ENCODE results near the gene TADA2A. TPM values are rescaled to one million over a fixed set of nuclear protein-coding genes. Genes with fewer than 3 reads are reported as not detected.
A peak's percentile ranks its signal among the peaks of the same experiment; 100 is the strongest.
"Not testable (repeated sequence)": the region's sequence is repeated elsewhere in the genome, so short reads cannot be mapped to it uniquely, and the experiment has no call there.

TADA2A gene
- polyA plus RNA-seq, 4 donors = 16.6 to 28.8 (median 21.6) TPM

DNA sequence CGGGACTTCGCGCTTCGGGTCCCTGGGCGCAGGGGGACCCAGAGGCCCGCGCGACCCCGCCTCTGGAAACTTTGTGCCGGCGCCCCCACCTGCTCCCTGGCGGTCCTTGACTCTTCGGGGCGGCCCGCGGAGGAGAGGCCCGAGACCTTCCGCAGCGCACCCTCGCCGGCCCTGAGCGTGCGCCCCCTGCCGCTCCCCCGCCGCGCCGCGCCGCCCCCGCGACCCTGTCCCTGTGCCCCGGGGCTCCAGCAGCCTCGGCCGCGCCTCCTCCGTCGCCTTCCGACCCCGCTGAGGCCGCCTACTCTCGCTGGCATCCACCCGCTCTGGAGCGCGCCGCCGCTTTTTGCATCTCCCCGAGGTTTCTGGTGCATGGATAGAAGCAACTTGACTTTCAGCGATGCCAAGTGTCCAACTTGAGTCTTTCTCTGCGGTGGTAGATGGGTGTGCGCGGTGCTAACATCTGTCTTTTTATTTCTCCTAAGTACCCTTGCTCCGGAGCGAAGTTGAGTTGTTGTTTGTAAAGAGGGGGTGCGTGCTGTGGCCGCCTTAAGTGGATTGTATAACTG, 83.4 kb downstream of the TADA2A start:
- peak in 1 of 4 donors; percentile 42 for DNase-seq (ENCODE audit: low read depth in 4 of 4, low spot score in 3 of 4)

DNA sequence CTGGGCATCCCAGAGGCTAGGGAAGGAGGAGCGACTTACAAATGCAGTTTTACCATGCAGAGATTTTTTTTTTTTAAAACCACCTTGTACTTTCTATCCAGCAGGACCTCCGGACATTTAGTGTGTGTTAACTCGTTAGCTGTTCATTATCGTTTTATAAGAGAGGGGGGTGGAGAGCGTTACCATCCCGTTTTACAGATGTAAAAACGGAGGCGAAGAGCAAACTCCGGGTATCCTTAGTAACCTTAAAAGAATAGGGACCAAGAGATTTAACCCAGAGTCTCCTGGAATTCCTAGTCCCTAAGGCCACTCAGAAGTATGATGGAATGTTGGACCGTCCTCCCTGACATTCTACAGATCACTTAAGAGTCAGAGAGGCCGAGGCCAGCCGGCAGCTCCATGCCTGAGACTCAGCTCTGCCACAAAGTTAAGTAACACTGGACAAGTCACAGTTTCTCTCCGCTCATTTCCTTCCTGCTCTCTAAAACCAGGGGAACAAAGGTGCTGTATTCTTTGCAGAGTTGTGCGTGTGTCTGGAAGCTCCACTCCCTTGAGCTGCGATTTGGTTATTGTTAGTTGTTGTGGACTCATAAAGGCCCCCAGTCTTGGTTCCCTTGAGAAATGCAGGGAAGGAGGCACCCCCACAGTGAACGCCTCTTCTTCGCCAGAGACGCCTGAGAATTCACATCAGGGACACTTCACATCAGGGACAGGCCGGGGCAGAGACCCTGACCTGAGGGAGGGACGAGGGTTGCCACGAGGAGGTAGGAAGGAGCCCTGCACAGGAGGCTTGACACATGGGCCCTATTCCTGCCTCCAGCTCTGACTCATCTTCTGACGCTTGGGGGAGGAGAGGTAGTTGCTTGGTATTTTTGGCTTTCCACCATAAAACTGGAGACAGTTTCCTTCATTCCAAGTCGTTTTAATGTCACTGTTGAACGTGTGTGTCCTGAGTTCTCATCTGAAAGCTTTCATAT, 84.2 kb downstream of the TADA2A start:
- no peak for DNase-seq (ENCODE audit: low read depth in 4 of 4, low spot score in 3 of 4)

DNA sequence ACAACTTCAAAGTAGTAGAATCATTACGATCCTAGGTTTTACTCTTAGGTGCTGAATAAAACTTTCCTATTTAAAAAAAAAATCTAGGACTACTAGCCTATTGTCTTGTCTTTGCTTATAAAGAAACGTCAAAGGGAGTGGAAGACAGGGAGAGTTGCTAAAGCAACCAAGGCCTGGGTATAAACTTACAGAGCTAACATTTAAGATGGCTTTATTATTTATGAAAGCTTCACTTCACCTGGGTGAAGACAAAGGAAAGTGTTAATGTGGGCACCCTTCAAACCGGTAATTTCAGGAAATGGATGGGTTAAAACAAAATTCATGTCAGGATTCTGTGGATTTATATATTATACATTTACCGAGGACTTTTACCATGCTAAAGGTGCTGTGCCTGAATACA, 85.5 kb downstream of the TADA2A start:
- DNase-seq (ENCODE audit: low read depth in 4 of 4, low spot score in 3 of 4) = no peak

DNA sequence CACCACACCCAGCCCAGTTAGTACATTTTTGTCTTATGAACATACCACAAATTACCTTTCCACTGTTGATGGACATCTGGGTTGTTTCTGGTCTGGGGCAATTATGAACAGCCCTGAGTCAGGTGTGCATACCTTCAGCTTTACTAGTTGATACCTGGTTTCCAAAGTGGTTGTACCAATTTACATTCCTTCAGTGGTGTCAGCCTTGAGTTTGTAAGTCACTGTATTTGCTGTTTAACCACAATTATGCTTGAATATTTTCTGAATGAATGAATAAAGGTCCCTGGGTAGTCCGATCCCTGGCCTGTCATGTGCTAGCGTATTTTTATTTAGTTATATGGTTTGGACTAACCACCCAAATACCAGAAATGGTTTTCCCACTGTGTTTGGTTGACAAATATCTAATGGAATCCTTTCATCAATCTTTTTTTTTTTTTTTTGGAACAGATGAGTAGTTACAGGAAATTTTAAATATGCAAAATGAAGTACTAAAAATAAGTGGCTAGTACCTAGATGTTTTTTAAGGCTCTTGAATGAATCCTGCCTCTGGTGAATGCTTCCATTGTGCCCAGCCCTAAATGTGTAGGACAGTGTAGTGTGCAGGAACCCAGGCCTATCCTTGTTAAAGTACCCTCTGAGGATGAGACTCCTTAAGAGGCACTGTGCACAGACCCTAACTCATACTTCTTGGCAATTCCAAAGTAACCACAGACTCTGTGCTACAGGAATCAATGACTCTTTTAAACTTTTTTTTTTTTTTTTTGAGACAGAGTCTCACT, 86.8 kb downstream of the TADA2A start:
- no peak for DNase-seq (ENCODE audit: low read depth in 4 of 4, low spot score in 3 of 4)

DNA sequence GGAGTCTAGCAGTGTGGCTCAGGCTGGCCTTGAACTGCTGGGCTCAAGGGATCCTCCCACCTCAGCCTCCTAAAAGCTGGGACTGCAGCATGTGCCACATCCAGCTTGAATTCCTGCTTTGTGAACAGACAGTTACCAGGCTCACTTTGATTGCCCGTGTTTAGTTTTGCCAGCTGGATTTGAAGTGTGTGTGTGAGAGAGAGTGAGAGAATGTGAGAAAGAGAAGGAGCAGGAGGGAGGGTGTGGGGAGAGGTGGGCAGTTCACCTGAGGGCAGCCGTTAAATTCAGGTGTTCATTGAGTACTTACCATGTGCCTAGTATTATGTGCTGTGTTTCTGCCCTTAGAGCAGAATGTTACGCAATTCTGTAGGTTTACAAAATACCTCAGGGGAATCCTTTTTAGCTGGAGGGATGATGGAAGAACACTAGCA, 87.7 kb downstream of the TADA2A start:
- no peak for DNase-seq (ENCODE audit: low read depth in 4 of 4, low spot score in 3 of 4)

DNA sequence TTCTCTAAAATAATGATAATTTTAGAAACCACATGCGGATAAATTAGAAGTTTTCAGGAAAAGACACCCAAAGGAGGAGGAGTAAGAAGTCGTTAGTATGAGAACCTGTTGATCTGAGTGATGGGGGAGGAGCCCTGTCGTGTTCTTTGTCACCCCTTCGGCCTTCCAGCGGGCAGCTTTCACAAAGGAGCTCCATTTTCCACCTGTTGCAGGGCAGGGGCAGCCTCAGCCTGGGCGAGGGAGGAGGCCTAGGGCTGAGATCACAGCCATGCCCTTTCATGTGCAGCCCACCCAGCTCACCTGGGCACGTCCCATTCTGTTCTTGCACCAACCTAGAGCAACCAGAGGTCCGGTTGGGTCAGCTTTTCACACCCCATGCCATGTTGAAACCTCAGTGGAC, 88.3 kb downstream of the TADA2A start:
- DNase-seq (ENCODE audit: low read depth in 4 of 4, low spot score in 3 of 4) = no peak

DNA sequence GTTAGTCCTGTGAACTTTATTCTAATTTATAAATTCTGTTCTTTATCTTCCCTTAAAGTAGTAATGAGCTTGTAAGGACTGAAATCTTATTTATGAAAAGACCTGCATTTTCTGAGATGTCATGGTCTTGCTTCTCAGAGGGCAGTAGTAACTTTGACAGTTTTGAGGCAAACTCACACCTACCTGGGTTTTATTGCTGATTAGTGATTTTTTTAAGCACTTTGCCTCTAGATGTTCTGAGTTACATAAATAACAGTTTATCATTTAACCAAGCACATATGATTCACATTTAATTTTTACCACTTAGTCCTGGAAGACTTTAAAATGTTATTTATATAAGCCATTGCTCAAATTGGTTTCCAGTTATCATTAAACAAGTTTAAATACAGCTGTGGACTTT, 93.7 kb downstream of the TADA2A start:
- DNase-seq (ENCODE audit: low read depth in 4 of 4, low spot score in 3 of 4) = no peak

DNA sequence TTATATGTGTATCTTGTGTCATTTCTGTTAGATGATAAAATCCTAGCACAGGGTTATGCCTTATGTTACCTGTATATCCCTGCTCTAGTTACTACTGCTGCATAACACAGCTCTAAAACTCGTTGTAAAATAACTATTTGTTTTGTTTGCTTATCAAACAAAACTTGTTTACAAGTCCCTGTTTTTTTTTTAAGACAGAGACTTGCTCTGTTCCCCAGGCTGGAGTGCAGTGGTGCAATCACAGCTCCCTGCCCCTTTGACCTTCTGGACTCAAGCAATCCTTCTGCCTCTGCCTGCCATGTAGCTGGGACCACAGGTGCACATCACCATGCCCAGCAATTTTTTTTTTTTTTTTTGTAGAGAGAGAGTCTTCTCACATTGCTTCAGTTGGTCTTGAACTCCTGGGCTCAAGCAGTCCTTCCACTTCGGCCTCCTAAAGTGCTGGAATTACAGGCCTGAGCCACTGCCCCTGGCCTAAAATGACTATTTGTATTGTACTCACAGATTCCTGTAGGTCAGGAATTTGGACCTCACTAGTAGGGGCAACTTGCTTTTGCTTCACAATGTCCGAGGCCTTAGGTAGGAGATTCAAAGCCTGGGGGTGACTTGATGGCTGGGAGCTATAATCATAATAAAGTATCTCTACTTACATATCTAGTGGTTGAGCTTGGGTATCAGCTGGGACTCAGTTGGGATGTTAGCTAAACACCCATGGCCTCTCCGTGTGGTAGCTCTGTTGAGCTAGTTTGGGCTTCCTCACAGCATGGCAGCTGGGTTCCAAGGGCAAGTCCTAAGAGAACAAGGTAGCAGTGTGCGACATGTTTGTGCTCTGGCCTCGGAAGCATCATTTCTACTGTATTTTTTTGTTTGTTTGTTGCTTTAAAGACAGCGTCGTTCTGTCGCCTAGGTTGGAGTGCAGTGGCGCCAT, 95.6 kb downstream of the TADA2A start:
- no peak for DNase-seq (ENCODE audit: low read depth in 4 of 4, low spot score in 3 of 4)

DNA sequence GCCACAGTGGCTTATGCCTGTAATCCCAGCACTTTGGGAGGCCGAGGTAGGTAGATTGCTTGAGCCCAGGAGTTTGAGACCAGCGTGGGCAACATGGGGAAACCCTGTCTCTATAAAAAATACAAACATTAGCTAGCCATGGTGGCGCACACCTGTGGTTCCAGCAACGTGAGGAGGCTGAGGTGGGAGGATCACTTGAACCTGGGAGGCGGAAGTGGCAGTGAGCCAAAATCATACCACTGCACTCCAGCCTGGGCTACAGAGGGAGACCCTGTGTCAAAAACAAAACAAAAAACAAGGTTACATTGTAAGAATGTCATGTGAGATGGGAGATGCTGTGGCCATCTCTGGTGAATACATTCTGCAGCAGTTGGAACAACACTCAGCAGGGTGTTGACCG, 96.5 kb downstream of the TADA2A start:
- no peak for DNase-seq (ENCODE audit: low read depth in 4 of 4, low spot score in 3 of 4)

DNA sequence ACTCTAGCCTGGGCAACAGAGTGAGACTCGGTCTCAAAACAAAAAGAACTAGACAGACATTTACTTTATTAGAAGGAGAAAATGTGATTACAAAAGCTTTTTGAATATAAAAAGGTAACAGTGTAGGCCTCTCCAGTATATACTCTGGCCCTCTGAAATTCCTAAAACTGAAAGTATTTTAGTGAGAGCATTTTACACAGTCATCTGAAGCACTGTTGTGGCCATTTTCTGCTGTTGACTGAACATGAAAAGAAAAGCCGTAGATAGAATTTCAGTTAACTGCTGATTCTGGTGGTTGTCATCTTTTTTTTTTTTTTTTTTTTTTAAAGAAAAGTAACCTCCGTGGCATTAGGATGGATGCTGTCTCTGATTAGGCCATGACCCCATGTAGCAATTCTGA, 98.6 kb downstream of the TADA2A start:
- DNase-seq (ENCODE audit: low read depth in 4 of 4, low spot score in 3 of 4) = no peak

DNA sequence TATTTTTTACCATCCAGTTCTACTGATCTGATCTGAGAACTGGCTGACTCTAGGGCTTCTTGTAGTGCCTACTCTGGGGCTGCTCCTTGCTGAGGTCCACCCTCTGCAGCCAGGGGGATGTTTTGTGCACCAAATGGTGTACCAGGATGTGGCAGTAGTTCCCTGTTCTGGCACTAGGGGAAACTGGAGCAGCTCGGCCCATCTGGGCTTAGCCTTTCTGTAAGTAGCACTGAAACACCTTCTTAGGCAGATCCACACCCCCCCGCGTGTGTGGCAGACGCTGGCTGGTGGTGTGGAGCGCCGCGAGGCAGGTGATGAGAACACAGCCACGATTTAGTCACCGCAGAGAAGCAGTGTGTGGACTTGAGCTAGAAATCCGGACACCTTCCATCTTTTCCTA, 100.0 kb downstream of the TADA2A start:
- no peak for DNase-seq (ENCODE audit: low read depth in 4 of 4, low spot score in 3 of 4)

DNA sequence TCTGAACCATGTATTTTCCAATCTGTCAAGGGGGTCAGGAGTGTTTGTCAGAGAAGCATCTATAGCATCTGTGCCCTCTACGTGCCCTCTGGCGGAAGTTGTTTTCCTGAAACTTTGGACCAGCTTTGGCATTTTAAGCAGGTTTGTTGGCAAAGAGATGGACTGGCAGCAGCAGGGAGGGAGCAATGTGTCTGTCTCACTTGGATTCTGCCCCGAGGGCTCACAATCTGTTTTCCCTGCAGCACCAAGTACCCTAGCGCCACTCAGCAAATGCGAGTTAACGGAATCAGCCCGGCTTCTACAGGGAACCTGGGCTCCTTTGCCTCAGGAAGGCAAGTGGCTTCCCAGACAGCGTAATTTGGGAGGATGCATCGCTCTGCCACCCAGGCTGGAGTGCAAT, 100.4 kb downstream of the TADA2A start:
- DNase-seq (ENCODE audit: low read depth in 4 of 4, low spot score in 3 of 4) = no peak

DNA sequence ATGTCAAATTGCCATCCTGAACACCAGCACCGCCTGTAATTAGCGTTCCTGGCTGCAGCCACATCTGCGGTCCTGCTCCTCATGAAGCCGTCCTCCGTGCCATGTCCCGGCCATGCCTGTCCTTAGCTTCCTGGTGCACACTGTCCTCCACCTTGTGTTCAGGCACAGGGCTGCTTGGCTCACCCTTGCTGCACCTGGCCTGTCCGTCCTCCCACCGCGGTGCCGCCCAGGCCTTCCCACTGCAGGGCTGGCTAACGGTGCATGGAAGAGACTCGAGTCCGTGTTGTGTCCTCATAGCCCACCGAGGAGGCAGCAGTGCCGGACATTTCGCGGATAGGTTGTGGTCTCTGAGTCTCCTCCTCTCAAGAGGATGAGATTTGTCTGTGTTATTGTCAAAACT, 103.4 kb downstream of the TADA2A start:
- no peak for DNase-seq (ENCODE audit: low read depth in 4 of 4, low spot score in 3 of 4)

DNA sequence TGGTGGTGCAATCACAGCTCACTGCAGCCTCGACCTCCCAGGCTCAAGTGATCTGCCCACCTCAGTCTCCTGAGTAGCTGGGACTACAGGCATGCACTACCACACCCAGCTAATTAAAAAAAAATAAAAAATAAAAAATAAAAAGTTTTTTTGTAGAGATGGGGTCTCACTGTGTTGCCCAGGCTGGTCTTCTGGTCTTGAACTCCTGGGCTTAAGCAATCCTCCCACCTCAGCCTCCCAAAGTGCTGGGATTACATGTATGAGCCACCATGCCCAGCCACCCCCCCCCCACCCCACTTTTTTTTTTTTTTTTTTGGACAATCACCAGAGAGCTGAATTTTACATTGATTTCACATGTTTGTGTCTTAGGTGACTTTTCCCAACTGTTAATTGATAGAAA, 105.0 kb downstream of the TADA2A start:
- DNase-seq (ENCODE audit: low read depth in 4 of 4, low spot score in 3 of 4) = not testable (repeated sequence)

DNA sequence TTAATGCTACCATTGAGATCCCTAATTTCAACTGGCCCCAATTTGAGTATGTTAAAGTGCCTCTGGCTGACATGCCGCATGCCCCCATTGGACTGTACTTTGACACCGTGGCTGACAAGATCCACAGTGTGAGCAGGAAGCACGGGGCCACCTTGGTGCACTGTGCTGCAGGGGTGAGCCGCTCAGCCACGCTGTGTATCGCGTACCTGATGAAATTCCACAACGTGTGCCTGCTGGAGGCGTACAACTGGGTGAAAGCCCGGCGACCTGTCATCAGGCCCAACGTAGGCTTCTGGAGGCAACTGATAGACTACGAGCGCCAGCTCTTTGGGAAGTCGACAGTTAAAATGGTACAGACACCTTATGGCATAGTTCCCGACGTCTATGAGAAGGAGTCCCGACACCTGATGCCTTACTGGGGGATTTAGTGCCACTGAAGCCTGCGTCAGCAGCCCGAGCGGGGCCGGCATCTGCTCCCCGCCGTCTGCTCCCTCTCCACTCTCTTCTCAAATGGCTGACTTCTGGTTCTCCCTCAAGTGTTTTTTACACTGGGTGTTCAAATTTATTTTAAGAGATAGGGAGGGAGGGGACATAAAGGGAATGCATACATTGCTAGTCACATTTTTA, 105.9 kb downstream of the TADA2A start:
- no peak for DNase-seq (ENCODE audit: low read depth in 4 of 4, low spot score in 3 of 4)

DNA sequence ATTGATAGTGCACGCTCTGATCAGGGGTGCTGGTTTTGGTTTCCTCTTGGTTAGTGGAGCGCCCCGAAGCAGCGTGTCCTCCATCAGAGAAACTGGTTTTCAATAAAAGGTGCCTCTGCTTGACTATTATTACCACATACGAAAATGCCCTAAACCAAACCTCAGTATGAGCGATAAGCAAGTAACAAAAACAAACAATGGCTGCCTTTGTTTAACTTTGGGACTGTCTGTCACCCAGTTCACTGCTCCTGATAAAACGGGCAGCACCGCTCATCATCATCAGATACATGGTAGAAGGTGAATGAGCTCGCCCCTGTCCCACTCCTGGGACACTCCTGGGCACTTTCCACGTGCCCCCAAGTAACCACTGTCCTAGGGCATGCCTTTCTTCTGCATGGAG, 107.0 kb downstream of the TADA2A start:
- no peak for DNase-seq (ENCODE audit: low read depth in 4 of 4, low spot score in 3 of 4)

DNA sequence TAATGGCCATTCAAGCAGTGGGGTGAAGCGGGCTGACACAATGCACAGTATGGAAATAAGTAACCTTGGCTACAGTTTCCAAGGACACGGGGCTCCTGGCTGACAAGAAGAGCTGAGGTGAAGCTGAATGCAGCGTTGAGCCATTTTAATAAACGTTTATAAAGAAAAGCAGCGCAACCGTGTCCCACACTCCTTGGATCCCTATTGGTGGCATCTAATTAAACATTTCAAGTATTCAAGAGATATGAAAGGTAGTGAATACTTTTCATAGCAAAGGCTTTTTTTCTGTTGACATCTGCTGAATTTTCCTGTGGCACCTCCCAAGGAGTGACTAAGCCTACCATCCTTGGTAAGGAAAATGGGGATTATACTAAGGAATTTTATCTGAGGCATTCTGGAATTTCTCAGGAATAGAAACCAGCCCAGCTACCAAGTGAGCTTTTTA, 109.5 kb downstream of the TADA2A start:
- DNase-seq (ENCODE audit: low read depth in 4 of 4, low spot score in 3 of 4) = no peak

DNA sequence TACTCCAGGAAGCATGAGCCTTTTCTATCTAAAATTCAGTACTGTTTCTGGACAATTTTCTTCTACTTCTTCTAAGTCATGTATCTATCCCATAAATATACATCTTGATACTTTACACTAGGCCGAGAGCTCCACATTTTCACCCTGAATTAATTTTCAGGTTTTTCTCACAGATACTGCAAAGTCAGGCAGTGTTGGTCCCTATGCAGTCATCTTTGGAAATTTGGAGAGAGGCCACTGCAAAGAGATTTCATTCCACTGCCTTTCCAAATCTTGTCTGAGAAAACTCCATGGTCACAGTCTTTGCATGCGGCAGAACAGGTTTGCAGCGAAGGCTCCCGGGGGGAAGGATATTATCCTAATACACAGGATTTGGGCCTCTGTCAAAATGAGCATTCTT, 111.2 kb downstream of the TADA2A start:
- no peak for DNase-seq (ENCODE audit: low read depth in 4 of 4, low spot score in 3 of 4)

DNA sequence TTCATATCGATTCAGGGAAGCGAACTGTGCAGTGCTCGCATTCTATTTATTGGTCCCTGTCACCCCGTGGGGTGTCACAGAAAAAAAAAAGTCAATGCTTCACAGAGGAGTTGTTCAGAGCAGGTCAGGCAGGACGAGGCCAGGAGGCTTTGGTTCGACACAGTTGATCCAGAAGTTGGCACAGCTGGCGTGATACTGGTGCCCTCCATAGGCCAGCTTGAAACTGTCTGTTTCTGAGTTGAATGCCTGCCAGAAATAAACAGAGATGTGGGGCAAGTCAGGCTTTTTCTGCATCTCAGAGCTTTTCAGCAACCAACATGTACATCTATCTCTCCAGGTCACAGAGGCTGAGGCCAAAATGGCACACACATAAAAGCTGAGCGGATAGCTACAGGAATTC, 112.1 kb downstream of the TADA2A start:
- DNase-seq (ENCODE audit: low read depth in 4 of 4, low spot score in 3 of 4) = no peak

All from left renal pelvis (tissue), 4 donors.